GM19099 (cell line): Measurements from ENCODE around the gene RGS6.

ENCODE experiments used
- POLR2A ChIP-seq: IDR thresholded peaks from 3 replicates; pipeline ENCODE4 v1.6.1; 2011; ENCODE audit warnings: low read depth; ENCODE audit not compliant: insufficient read length; ENCODE audit errors: extremely low read depth

The RGS6 gene

GRCh38 chr14:72311116-72311515, 378.9 kb downstream of the RGS6 start:
- no peak for TF ChIP-seq POLR2A

GRCh38 chr14:72311516-72311915, 379.3 kb downstream of the RGS6 start:
- no peak for TF ChIP-seq POLR2A

GRCh38 chr14:72314808-72315435, 382.7 kb downstream of the RGS6 start:
- no peak for TF ChIP-seq POLR2A

- no peak for TF ChIP-seq POLR2A
Observed at GRCh38 chr14:72315714-72316113, 383.5 kb downstream of the RGS6 start.

GRCh38 chr14:72318648-72319047, 386.4 kb downstream of the RGS6 start:
- TF ChIP-seq POLR2A, result no peak

- no peak for TF ChIP-seq POLR2A
Observed at GRCh38 chr14:72332046-72332445, 399.8 kb downstream of the RGS6 start.

- no peak for TF ChIP-seq POLR2A
Observed at GRCh38 chr14:72332871-72333270, 400.6 kb downstream of the RGS6 start.

GRCh38 chr14:72333357-72333756, 401.1 kb downstream of the RGS6 start:
- no peak for TF ChIP-seq POLR2A

GRCh38 chr14:72336311-72336980, 404.2 kb downstream of the RGS6 start:
- no peak for TF ChIP-seq POLR2A

- no peak for TF ChIP-seq POLR2A
Observed at GRCh38 chr14:72341237-72341636, 409.0 kb downstream of the RGS6 start.

GRCh38 chr14:72341686-72342085, 409.5 kb downstream of the RGS6 start:
- TF ChIP-seq POLR2A, result no peak

GRCh38 chr14:72347118-72347517, 414.9 kb downstream of the RGS6 start:
- no peak for TF ChIP-seq POLR2A

GRCh38 chr14:72350215-72350614, 418.0 kb downstream of the RGS6 start:
- no peak for TF ChIP-seq POLR2A

- no peak for TF ChIP-seq POLR2A
Observed at GRCh38 chr14:72352012-72352411, 419.8 kb downstream of the RGS6 start.

- no peak for TF ChIP-seq POLR2A
Observed at GRCh38 chr14:72366619-72367018, 434.4 kb downstream of the RGS6 start.

- no peak for TF ChIP-seq POLR2A
Observed at GRCh38 chr14:72369106-72369505, 436.9 kb downstream of the RGS6 start.

GRCh38 chr14:72377016-72377415, 444.8 kb downstream of the RGS6 start:
- no peak for TF ChIP-seq POLR2A
